Suprapubic skin (tissue), 3 donors: ENCODE measurements around the gene CYFIP1.

Source experiments
- EP300 ChIP-seq: sonication (generic); formaldehyde crosslinking; IDR thresholded peaks from one replicate; pipeline ENCODE4 v1.6.1; 2017; ENCODE audit warnings: antibody characterized with exemption
- TF ChIP-seq, protein P1 (sequence below), 2 donors: fragments of 200-600 bp in 1 of 2; fragments of 450-650 bp in 1 of 2; sonication (generic) in 1 of 2; IDR thresholded peaks; one replicate each; pipeline ENCODE4 v1.5.1; 2016 to 2019; ENCODE audit warnings: antibody characterized with exemption in 2 of 2, mild to moderate bottlenecking in 1 of 2, moderate library complexity in 1 of 2

GRCh38 chr15:22819651-22820050 lies 160.5 kb downstream of the CYFIP1 start:
- TF ChIP-seq, protein P1, sequence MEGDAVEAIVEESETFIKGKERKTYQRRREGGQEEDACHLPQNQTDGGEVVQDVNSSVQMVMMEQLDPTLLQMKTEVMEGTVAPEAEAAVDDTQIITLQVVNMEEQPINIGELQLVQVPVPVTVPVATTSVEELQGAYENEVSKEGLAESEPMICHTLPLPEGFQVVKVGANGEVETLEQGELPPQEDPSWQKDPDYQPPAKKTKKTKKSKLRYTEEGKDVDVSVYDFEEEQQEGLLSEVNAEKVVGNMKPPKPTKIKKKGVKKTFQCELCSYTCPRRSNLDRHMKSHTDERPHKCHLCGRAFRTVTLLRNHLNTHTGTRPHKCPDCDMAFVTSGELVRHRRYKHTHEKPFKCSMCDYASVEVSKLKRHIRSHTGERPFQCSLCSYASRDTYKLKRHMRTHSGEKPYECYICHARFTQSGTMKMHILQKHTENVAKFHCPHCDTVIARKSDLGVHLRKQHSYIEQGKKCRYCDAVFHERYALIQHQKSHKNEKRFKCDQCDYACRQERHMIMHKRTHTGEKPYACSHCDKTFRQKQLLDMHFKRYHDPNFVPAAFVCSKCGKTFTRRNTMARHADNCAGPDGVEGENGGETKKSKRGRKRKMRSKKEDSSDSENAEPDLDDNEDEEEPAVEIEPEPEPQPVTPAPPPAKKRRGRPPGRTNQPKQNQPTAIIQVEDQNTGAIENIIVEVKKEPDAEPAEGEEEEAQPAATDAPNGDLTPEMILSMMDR (IDR thresholded peaks at IDR 0.05) = no peak
- TF ChIP-seq EP300 = no peak
